GM12878 (cell line): Measurements from ENCODE around the gene RRP12. TPM values are rescaled to one million over a fixed set of nuclear protein-coding genes. Genes with fewer than 3 reads are reported as not detected.

ENCODE experiments used
- ATAC-seq: fragments of 200-7000 bp; cut with Tn5 transposase; 3 replicates; pipeline ENCODE4 v1.9.1; 2020; ENCODE audit warnings: mild to moderate bottlenecking, moderate library complexity
- BruUV-seq: library from RNA; stranded (reverse); fragments of 400-500 nt; replicated peaks from 2 replicates; lab custom pipeline; 2021; lab: Mats Ljungman, UMichigan
- CTCF ChIA-PET: fragments of 300-600 bp; sonication (Branson Sonifier 250); formaldehyde crosslinking; extraction: SDS; loops from one replicate; lab custom pipeline; 2021; ENCODE audit warnings: inconsistent platforms; lab: Yijun Ruan, JAX
- POLR2A ChIA-PET: fragments of 350-600 bp; formaldehyde crosslinking; extraction: SDS; loops from one replicate; lab custom pipeline; 2021; ENCODE audit warnings: inconsistent platforms; lab: Charles Lee
- RAD21 ChIA-PET: fragments of 300-600 bp; sonication (Branson Sonifier 250); formaldehyde crosslinking; loops from one replicate; lab custom pipeline; 2023; ENCODE audit warnings: antibody characterized with exemption; ENCODE audit not compliant: unreplicated experiment; lab: Charles Lee
- SMC1A ChIA-PET: fragments of 300-600 bp; sonication (Branson Sonifier 250); formaldehyde crosslinking; loops from one replicate; lab custom pipeline; 2023; ENCODE audit not compliant: unreplicated experiment, uncharacterized antibody; lab: Charles Lee
- DNase-seq: peaks from one replicate; pipeline ENCODE4 v3.0.0-alpha.2; 2011; ENCODE audit warnings: low read depth, low spot score
- FAIRE-seq: peaks from 3 replicates; lab custom pipeline; 2011; peaks lifted over from hg19 to GRCh38; lab: Jason Lieb, UNC
- H2AFZ ChIP-seq: 2 replicates; pipeline ENCODE4 v1.6.0; 2011; ENCODE audit warnings: low read depth, low read length, control low read depth; ENCODE audit not compliant: control insufficient read depth
- H3K27ac ChIP-seq: 2 replicates; pipeline ENCODE4 v1.5.1; 2011; ENCODE audit warnings: control low read depth; ENCODE audit not compliant: control insufficient read depth, insufficient read depth
- H3K27me3 ChIP-seq, 2 experiments: replicated peaks in 1 of 2; 2 replicates each; pipeline versions ENCODE4 v1.6.0 to v1.6.1; 2011; ENCODE audit warnings: low read length in 1 of 2; ENCODE audit not compliant: control insufficient read depth in 2 of 2, insufficient read depth in 2 of 2
- H3K36me3 ChIP-seq, 2 experiments: 2 replicates each; pipeline ENCODE4 v1.5.1; 2011; ENCODE audit warnings: low read length in 1 of 2; ENCODE audit not compliant: control insufficient read depth in 2 of 2, insufficient read depth in 2 of 2
- H3K4me1 ChIP-seq: 2 replicates; pipeline ENCODE4 v1.6.1; 2011; ENCODE audit warnings: mild to moderate bottlenecking, low read length, moderate library complexity, mixed read lengths; ENCODE audit not compliant: control insufficient read depth, insufficient read depth
- H3K4me2 ChIP-seq: 2 replicates; pipeline ENCODE4 v1.6.0; 2011; ENCODE audit warnings: control low read depth; ENCODE audit not compliant: control insufficient read depth, insufficient read depth
- H3K4me3 ChIP-seq: fragments of 200-600 bp; sonication (generic); 2 replicates; pipeline ENCODE4 v1.5.1; 2016
- H3K79me2 ChIP-seq: 2 replicates; pipeline ENCODE4 v1.6.0; 2011; ENCODE audit warnings: low read length; ENCODE audit not compliant: control insufficient read depth, insufficient read depth
- H3K9ac ChIP-seq: 2 replicates; pipeline ENCODE4 v1.8.0; 2011; ENCODE audit warnings: low read length, control low read depth, mixed read lengths; ENCODE audit not compliant: control insufficient read depth, insufficient read depth
- H3K9me3 ChIP-seq: replicated peaks from 3 replicates; pipeline ENCODE4 v1.5.1; 2011; ENCODE audit warnings: mild to moderate bottlenecking, low read length; ENCODE audit not compliant: control insufficient read depth, insufficient read depth
- H4K20me1 ChIP-seq: 2 replicates; pipeline ENCODE4 v1.6.0; 2011; ENCODE audit not compliant: control insufficient read depth, insufficient read depth
- CBFB ChIP-seq: IDR thresholded peaks from 2 replicates; pipeline ENCODE4 v1.6.1; 2016; ENCODE audit warnings: antibody characterized with exemption, low read depth
- CHD2 ChIP-seq: IDR thresholded peaks from 2 replicates; pipeline ENCODE4 v1.6.1; 2011; ENCODE audit warnings: low read depth, low read length, improper control_type of control experiment, borderline replicate concordance
- GATAD2B ChIP-seq: fragments of 450-650 bp; conservative IDR thresholded peaks from 2 replicates; pipeline ENCODE4 v1.6.1; 2017; ENCODE audit warnings: low read depth, mild to moderate bottlenecking, moderate library complexity
- IRF3 ChIP-seq: fragments of 450-650 bp; IDR thresholded peaks from 2 replicates; pipeline ENCODE4 v1.6.1; 2014; ENCODE audit warnings: mild to moderate bottlenecking
- MAX ChIP-seq: IDR thresholded peaks from 2 replicates; pipeline ENCODE4 v1.6.1; 2012; ENCODE audit warnings: low read depth, low read length, improper control_type of control experiment
- NFXL1 ChIP-seq: fragments of 450-650 bp; IDR thresholded peaks from 2 replicates; pipeline ENCODE4 v1.6.1; 2017; ENCODE audit warnings: antibody characterized with exemption, mild to moderate bottlenecking, borderline replicate concordance
- PAX5 ChIP-seq: IDR thresholded peaks from 2 replicates; pipeline ENCODE4 v1.6.1; 2011; ENCODE audit warnings: low read depth, low read length, borderline replicate concordance
- POU2F2 ChIP-seq: IDR thresholded peaks from 3 replicates; pipeline ENCODE4 v1.6.1; 2011; ENCODE audit warnings: low read depth, mild to moderate bottlenecking, low read length, borderline replicate concordance
- PRDM15 ChIP-seq: fragments of 450-650 bp; formaldehyde crosslinking; IDR thresholded peaks from 2 replicates; pipeline ENCODE4 v1.4.0; 2020; ENCODE audit warnings: mild to moderate bottlenecking, moderate library complexity
- RAD21 ChIP-seq: IDR thresholded peaks from 2 replicates; pipeline ENCODE4 v1.6.1; 2011; ENCODE audit warnings: mild to moderate bottlenecking, low read depth, low read length, moderate library complexity; ENCODE audit not compliant: insufficient read depth
- SMAD1 ChIP-seq: fragments of 450-650 bp; IDR thresholded peaks from 2 replicates; pipeline ENCODE4 v1.6.1; 2018; ENCODE audit warnings: mild to moderate bottlenecking, low read depth; ENCODE audit not compliant: partially characterized antibody
- TCF3 ChIP-seq: IDR thresholded peaks from 2 replicates; pipeline ENCODE4 v1.6.1; 2012; ENCODE audit warnings: low read depth, mild to moderate bottlenecking, low read length, borderline replicate concordance; ENCODE audit not compliant: insufficient read depth
- ZNF217 ChIP-seq: fragments of 450-650 bp; IDR thresholded peaks from 2 replicates; pipeline ENCODE4 v1.6.1; 2017; ENCODE audit warnings: antibody characterized with exemption, mild to moderate bottlenecking
- WGBS: methylation state at CpG from one replicate; pipeline ENCODE4 v1.1.6; 2016; ENCODE audit warnings: low lambda C conversion rate; ENCODE audit not compliant: insufficient replicate concordance, insufficient coverage; ENCODE audit errors: missing lambda C conversion rate; 5-methylcytosine and 5-hydroxymethylcytosine counted together
- in situ Hi-C: fragments of 300-500 bp; cut with MboI; formaldehyde crosslinking; loops from 9 replicates; pipeline ENCODE4 v1.14.3; 2018; ENCODE audit warnings: mixed read lengths
- intact Hi-C: fragments of 100-400 bp; cut with micrococcal nuclease; formaldehyde crosslinking; loops from one replicate; pipeline ENCODE4 v1.14.2; 2022; ENCODE audit not compliant: unreplicated experiment
- polyA plus RNA-seq, 11 experiments: library from polyadenylated mRNA; depleted of rRNA in 4 of 11; unstranded in 6 of 11; stranded (reverse) in 5 of 11; fragments of >200 nt; fragmentation: Nextera tagmentation in 4 of 11; fragmentation: Illumina TruSeq in 1 of 11; extraction: Ambion mirVana in 4 of 11; extraction: Trizol in 1 of 11; gene quantifications; 1 replicate in 1 of 11; 2 replicates in 10 of 11; pipeline versions ENCODE4 v1.2.1 to v1.2.3, GENCODE V29; 2011 to 2016; ENCODE audit warnings: inconsistent platforms in 2 of 11, missing spikeins in 2 of 11, low read depth in 1 of 11
- total RNA-seq, 4 experiments: library from RNA; depleted of rRNA in 3 of 4; stranded (reverse); fragments of >200 nt in 3 of 4; fragmentation: Illumina TruSeq in 1 of 4; extraction: Trizol in 1 of 4; gene quantifications; 2 replicates each; pipeline versions ENCODE4 v1.2.1 to v1.2.3, GENCODE V29; 2013 to 2021

The RRP12 gene
- total and polyA plus RNA-seq, 10 of the 15 experiments (the other 5 are each of a cell fraction or from before 2014, with no cell fraction given), result 5.3 to 48.7 (median 16.8) TPM

- CTCF ChIA-PET, result no interaction called here
- intact Hi-C loops (no loop called here), in situ Hi-C loops (no loop called here)
- Histone ChIP-seq H3K79me2 (no peaks in the 10 kb centered on the region), H2AFZ (no peak overlapping the region), H3K4me2 (no peak overlapping the region), H4K20me1 (no peaks in the 10 kb centered on the region), H3K27me3 (peaks cover 12% of the 10 kb centered on the region in 2 experiments), H3K27ac (no peak overlapping the region), H3K36me3 (no peaks in the 10 kb centered on the region), H3K9ac (no peak overlapping the region), H3K9me3 (no peaks in the 10 kb centered on the region), H3K4me3 (no peak overlapping the region), H3K4me1 (peaks cover 11% of the 10 kb centered on the region)
- no peak for TF ChIP-seq NFXL1
- TF ChIP-seq PAX5, result no peak
- ATAC-seq, result no peak
- POLR2A ChIA-PET, result no interaction called here
- FAIRE-seq, result no peak
- no peak for DNase-seq
- SMC1A ChIA-PET, result interaction anchor here (0.9 kb wide), 1 partner anchor 10 kb away, joined by 3 read pairs; no protein-coding TSS in a partner anchor
- WGBS, result 20% methylated on average over 4 of the region's 4 CpGs
- no TSS peak for BruUV-seq
- RAD21 ChIA-PET, result no interaction called here
Observed at GRCh38 chr10:97323501-97323900, 77.6 kb downstream of the RRP12 start.

GRCh38 chr10:97321804-97322190, 79.3 kb downstream of the RRP12 start:
- FAIRE-seq (no peak), DNase-seq (no peak), ATAC-seq (no peak)
- ChIA-PET POLR2A (interaction anchor here (1.1 kb wide), 1 partner anchor 10 kb away, joined by 4 read pairs; no protein-coding TSS in a partner anchor), SMC1A (interaction anchor here (0.7 to 1.0 kb wide), 2 partner anchors 43 to 1593 kb away, joined by 3 to 4 read pairs; no protein-coding TSS in a partner anchor), RAD21 (no interaction called here), CTCF (interaction anchor here (0.7 to 1.5 kb wide), 2 partner anchors 11 to 43 kb away, joined by 3 to 5 read pairs; no protein-coding TSS in a partner anchor)
- Histone ChIP-seq H3K9ac (no peak overlapping the region), H3K9me3 (no peaks in the 10 kb centered on the region), H3K36me3 (no peaks in the 10 kb centered on the region), H3K4me3 (no peak overlapping the region), H4K20me1 (no peaks in the 10 kb centered on the region), H3K79me2 (no peaks in the 10 kb centered on the region), H3K27me3 (peaks cover 12% of the 10 kb centered on the region in 2 experiments), H3K4me2 (no peak overlapping the region), H2AFZ (no peak overlapping the region), H3K27ac (no peak overlapping the region), H3K4me1 (peaks cover 7% of the 10 kb centered on the region)
- no TSS peak for BruUV-seq
- WGBS, result 58% methylated on average over 3 of the region's 3 CpGs
- intact Hi-C loops, result no loop called here
- in situ Hi-C loops, result no loop called here
- no peak for TF ChIP-seq PRDM15
- no peak for TF ChIP-seq ZNF217
- TF ChIP-seq CHD2, result no peak
- no peak for TF ChIP-seq TCF3
- TF ChIP-seq IRF3, result no peak
- TF ChIP-seq RAD21, result no peak
- TF ChIP-seq MAX, result no peak
- TF ChIP-seq POU2F2, result no peak
- no peak for TF ChIP-seq PAX5
- no peak for TF ChIP-seq SMAD1
- no peak for TF ChIP-seq GATAD2B
- no peak for TF ChIP-seq CBFB
